ENCODE measurements around the gene KLK5.

Gene KLK5

GRCh38 chr19:50968716-50969412 lies 16.0 kb upstream of the KLK5 start:
- DNase-seq, result no peak

DNA sequence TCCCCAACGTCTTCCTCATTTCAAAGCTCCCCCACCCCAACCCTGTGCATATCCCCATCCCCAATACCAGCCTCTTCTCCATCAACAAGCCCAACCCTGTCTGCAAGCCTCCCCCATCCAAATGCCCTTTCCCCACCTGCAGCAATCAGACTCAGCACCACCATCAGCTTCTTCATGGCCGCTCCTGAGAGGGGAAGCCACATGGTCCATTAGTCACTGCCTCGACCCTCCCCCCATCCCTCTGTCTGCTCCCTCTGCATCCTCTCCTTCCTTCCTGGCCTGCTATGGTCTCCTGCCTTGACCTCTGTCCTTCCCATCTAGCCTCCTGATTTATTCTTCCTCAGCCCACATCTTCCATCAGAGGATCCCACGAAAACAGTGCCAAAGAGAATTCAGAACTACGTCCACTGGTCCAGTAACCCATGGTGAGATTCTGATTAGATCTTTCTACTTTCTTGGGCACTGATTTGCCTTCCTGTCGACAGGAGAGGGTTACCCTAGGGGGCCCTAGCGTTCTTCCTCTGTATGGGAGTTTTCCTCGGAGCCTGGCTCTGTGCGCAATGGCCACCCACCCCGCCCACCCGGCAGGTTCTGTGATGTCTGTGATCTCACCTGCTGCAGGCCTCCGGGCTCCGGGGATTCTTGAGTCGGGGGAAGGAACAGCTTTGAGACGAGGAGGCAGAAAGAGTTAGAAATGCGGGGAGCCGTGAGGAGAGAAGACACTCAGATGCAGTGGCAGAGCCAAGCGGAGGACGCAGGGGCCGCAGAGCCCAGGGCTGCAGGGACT lies 15.3 kb upstream of the KLK5 start:
- DNase-seq, result no peak

DNA sequence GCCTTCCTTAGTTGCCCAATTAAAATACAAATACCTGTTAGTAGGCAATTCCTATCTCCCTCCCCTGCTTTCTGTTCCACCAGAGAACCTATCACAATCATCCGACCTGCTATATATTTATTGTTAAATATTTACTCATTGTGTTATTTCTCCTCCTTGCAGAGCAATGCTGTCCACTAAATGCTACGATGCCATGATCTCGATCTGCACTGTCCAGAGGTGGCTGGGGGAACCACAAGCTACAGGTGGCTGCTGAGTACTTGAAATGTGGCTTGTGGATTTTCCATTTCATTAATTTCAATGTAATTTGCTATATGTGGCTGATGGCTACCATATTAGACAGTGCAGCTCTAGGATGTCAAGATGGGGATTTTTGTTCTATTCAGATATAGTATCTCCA lies 11.4 kb upstream of the KLK5 start:
- no peak for DNase-seq

- no peak for DNase-seq
These were observed 10.5 kb upstream of the KLK5 start for GRCh38 chr19:50963381-50963780.

- DNase-seq, result no peak
These were observed 9.4 kb upstream of the KLK5 start for GRCh38 chr19:50962245-50962644.

DNA sequence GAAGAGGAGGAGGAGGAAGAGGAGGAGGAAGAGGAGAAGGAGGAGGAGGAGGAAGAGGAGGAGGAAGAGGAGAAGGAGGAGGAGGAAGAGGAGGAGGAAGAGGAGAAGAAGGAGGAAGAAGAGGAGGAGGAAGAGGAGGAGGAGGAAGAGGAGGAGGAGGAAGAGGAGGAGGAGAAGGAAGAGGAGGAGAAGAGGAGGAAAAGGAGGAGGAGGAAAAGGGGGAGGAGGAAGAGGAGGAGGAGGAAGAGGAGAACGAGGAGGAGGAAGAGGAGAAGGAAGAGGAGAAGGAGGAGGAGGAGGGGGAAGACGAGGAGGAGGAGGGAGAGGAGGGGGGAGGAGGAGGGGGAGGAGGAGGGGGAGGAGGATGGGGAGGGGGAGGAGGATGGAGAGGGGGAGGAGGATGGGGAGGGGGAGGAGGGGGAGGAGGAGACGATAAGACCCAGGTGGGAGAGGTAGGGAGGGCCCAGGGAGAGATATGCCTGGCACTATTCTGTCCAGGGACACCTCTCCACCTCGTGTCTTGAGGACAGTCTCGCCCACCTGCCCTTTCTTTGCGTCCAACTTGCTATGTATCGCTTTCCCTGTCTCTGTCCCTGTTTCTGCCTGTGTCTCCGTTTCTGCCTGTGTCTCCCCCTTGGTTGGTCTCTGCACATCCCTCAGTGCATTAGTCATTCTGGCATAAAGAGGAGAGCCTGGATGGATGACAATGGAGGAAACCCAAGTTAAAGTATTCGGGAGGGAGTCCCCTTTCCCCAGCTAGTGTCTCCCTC lies 7.1 kb upstream of the KLK5 start:
- DNase-seq, result no peak

- DNase-seq, result no peak
These were observed 4.7 kb upstream of the KLK5 start for GRCh38 chr19:50957587-50957986.

DNA sequence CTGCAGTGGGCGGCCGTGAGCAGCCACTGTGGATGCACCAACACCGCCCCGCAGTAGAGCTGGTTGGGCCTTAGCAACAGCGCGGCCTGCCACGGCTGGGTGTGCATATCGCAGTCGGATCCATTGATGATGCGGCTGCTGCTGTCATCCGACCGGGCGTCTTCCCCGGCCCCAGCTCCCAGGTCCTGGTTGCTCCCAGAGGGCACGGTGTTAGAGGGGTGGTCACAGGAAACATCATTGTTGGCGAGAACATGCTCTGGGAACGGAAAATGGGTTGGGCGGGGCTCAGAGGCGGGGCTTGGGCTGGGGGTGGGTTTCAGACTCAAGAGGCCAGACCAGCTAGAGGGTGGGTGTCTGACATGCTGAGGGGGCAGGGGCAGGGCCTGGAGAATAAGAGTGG lies 3.0 kb downstream of the KLK5 start:
- DNase-seq, result no peak

GRCh38 chr19:50947123-50947522 lies 5.7 kb downstream of the KLK5 start:
- no peak for DNase-seq

DNA sequence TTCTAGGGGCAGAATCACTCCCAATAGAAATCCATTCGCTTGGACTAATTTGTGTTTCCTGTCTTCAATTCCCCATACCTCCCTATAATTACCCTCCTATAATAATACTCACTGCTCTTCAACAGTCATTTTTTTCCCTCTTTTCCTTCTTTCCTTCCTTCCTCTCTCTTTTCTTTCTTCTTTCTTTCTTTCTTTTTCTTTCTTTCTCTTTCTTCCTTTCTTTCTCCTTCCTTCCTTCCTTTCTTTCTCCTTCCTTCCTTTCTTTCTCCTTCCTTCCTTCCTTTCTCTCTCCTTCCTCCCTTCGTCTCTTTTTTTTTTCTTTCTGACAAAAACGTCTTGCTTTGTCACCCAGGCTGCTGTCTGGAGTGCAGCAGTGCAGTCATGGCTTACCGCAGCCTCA lies 8.0 kb downstream of the KLK5 start:
- DNase-seq, result no peak

DNA sequence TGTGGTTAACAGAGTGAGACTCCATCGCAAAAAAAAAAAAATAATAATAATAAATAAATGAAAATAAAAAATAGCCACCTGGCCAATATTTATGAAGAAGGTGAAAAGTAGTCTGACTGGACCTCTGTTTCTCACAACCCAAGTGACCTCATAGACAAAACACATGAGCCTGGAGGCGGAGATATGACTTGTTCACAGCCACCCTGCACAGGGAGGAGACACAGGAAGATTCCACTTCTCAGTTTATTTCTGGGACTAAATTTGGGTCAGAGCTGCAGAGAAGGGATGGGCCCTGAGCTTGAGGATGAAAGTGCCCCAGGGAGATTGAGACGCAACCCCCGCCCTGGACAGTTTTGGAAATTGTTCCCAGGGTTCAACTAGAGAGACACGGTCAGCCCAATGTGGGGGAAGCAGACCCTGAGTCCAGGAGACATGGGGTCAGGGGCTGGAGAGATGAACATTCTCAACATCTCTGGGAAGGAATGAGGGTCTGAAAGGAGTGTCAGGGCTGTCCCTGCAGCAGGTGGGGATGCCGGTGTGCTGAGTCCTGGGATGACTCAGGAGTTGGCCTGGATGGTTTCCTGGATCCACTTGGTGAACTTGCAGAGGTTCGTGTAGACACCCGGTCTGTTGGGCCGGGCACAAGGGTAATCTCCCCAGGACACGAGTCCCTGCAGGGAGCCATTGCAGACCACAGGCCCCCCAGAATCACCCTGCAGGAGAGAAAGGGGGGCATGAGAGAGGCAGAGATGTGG lies 9.6 kb downstream of the KLK5 start:
- no peak for DNase-seq

DNA sequence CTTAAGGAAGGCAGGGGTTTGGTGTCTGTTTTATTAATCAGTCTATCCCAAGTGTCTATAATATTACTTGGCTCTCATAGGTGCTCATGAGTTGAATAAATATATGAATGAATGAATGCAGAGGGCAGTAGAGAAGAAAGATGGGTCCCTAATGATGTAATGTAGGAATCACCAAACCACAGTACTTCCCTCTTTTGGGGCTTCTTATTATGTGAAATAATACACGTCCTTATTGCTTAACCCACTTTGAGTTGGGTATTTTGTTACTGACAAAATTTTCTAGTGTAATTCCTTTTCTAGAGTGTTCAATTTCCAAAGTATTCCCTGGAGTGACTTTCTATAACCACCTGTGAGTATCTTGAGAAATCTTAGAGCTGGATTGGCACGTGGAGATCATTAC lies 13.2 kb downstream of the KLK5 start:
- no peak for DNase-seq

GRCh38 chr19:50933640-50934039 lies 19.2 kb downstream of the KLK5 start:
- DNase-seq, result no peak

DNA sequence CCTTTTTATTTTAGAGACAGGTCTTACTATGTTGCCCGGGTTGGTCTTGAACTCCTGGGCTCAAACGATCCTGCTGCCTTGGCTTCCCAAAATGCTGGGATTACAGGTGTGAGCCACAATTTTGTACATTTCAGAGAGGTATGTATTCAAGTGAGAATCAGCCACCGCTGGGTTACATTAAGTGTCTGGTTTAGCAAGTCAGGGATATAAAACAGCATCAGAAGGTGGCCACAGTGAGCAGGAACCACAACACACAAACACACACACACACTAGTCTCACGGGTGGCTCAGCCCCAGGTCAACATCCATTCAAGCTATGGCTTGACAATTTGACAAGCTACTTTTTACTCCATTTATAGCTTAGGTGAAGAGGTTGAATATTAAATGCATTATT lies 20.2 kb downstream of the KLK5 start:
- no peak for DNase-seq

GRCh38 chr19:50932018-50932689 lies 20.7 kb downstream of the KLK5 start:
- no peak for DNase-seq

DNA sequence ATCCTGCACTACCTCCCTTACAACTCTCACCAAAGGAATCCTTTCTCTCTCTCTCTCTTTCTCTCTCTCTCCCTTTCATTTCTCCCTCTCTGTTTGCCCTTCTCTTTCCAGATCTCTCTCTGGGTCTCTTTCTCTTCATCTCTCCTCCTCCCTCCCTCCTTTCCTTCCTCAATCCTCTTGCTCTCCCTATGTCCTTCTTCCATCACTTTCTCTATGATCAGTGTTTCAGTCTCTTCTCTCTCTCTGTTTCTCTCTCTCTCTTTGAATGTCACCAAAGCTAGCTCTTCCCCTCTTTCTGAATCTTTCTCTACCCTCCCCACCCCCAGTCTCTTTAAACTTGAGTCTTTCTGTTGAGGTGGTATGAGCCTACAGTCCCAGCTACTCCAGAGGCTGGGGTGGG lies 21.8 kb downstream of the KLK5 start:
- DNase-seq, result no peak

DNA sequence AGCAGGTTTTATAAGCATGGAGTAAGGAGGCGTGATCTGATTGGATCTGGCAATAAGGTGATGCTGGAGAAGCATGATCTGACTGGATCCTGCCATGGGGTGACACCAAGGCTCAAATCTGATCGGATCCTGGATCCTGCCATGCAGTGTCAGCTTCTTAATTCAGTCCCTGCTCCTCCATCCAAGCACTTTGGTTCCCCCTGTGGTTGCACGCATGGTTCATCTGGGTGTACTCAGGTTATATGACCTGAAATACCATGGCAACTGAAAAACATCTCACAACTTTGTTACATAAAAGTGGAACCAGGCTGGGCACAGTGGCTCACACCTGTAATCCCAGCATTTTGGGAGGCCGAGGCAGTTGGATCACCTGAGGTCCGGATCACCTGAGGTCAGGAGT lies 24.0 kb downstream of the KLK5 start:
- no peak for DNase-seq

DNA sequence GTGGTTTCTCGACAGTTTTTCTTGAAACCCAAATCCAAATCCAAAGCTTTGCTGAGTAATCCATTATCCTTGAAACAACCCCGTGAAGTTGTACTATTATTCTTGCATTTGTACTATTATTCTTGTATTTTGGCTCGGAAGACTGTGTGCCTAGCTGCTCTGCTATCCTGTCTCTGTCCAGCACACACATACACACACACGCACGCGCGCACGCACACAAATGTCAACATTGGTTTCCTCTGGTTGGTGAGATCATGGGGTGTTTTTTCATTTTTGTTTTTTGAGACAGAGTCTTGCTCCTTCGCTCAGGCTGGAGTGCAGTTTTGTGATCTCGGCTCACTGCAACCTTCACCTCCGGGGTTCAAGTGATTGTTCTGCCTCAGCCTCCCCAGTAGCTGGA lies 26.7 kb downstream of the KLK5 start:
- DNase-seq, result no peak

DNA sequence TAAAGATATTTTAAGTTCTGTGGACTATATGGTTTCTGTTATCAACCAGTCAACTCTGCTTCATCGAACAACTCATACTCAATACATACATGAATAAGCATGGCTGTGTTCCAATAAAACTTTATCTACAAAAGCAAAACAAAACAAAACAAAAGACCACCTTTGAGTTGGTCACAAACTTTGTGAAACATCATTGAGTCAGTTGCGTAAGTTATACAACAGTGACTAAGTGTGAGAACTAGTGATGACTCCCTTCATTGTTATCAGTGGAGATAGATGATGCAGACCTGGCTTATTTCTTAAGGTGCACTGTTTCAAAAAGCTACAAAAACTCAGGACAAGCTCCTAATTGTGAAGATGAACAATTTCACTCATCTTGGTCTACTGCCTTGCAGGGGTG lies 27.1 kb downstream of the KLK5 start:
- no peak for DNase-seq

DNA sequence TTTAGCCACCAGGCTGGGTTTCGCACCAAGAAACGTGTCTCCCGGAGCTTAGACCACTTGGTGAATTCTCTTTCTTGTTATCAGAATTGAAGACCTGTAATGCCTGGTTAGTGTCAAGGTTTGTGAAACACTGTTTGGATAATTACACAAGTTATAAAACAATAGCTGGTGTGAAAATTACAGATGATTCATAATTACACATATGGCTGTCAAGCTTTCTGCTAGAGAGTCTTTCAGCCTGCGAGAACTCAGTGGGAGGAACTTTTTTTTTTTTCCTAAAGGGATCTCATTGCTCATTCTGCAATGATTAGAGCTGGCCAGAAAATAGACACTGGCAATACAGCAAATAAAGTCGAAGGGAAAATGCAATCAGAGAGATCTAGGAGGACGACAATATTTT lies 28.3 kb downstream of the KLK5 start:
- no peak for DNase-seq

DNA sequence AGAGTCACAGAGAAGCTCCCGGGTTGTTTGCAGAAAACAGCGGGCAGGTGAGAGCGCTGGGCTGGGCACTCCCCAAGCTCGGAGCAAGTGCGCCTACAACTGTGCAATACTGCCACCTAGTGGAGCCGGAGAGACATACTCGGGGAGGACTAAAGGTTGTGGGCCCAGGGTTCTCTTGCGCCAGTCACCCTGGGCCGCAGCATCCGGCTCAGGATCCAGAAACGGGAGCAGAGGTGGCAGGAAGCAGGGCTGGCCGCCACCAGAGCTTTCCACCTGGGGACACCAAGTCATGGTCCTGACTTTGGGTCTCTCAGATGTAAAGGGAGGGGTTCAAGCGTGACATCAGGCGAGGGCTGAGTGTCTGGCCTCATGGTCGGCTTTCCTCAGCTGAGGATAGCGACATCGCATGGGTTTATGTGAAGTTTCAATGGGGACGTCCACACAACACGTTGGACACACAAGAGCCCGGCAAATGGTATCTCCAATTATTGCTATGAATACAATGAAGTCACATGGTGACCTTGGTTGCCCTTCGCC lies 30.5 kb downstream of the KLK5 start:
- DNase-seq, result peak; percentile 65 to 77
